GM21381 (cell line): Measurements from ENCODE around the gene JADE3.

Experiments
- ATAC-seq: cut with Tn5 transposase; IDR thresholded peaks from one replicate; pipeline ENCODE4 v1.9.1; 2021; ENCODE audit warnings: mild to moderate bottlenecking, moderate library complexity; ENCODE audit not compliant: unreplicated experiment

Gene JADE3

GRCh38 chrX:47101206-47101605 lies 189.0 kb downstream of the JADE3 start:
- no peak for ATAC-seq
